Measurements from ENCODE around the gene TSSC4. TPM values are rescaled to one million over a fixed set of nuclear protein-coding genes. Genes with fewer than 3 reads are reported as not detected.
"Not testable (repeated sequence)": the region's sequence is repeated elsewhere in the genome, so short reads cannot be mapped to it uniquely, and the experiment has no call there.

TSSC4 gene
- 51.6 and 55.3 TPM in 2 replicates for total RNA-seq

DNA sequence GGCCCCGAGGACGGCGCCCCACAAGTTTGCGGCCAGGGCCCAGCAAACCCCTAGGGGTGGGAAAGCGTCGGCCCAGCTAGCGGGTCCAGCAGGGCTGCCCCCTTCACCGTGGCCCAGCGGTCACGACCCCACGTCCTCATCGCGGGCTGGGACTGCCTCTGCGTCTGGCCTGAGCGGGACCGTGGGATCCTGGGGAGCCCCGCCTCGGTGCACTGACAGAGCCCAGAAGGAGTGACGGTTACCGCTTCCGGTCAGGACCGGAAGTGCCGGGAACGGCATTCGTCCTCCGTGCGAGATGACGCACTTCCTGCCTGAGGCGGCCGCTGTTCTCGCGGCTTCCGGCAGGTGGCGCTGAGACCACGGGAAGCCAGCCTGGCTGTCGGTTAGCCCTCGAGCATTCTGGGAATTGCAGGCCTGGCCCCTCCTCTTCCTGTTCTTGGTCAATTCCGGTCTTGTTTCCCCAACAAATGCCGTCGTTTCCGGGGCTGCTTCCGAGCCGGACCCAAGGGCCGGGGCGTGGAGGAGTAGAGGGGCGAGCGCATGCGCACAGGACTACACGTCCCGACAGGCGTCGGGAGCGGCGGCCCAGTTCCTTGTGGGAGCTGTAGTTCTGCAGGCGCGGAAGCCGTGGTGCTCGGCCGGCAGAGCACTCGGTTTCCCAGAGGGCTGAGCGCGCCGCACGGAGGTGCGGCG lies at the start of gene TSSC4:
Gene TSSC4, plus strand, starts transcription at position 682 of the 693 bp plus-strand sequence. CDS start 1,884 bp downstream, outside the sequence.
- intact Hi-C loops (cut with micrococcal nuclease): loop anchor here (1.0 to 5.0 kb wide), 17 partner anchors 19 to 1893 kb away; partner anchors contain the start of genes CD81, CDKN1C, CTSD and LSP1

DNA sequence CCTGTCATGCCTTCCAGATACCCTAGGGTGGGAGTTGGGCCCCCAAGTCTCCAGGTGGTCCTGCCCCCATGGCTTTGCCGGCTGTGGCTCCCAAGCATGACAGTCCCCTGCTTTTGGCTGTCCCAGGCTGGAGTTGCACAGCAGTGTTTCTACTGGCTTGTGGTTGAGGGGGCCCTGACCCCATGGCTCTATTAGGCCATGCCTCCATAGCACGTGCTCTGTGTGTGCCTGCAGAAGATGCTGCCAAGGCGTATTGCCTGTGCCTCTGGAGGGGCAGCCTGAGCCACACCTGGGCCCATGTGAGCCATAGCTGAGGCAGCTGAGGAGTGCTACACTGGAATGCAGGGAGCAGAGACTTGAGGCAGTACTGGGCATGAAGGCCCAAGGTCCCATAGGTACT lies 48.8 kb upstream of the TSSC4 start:
- intact Hi-C loops (cut with micrococcal nuclease): no loop called here

DNA sequence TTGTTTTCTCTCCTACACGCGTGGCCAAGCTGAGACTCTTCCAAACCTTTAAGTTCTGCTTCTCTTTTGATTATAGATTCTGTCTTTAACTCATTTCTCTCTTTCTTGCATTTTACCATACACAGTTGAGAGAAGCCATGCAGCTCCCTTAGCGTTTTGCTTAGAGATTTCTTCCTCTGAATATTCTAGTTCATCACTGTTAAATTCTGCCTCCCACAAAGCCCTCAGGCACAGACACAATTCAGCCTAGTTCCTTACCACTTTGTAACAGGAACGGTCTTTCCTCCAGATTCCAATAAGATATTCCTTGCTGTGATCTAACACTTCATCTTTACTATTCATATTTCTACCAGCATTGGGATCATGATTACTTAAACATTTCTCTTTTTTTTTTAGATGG lies 48.1 kb upstream of the TSSC4 start:
- intact Hi-C loops (cut with micrococcal nuclease): no loop called here

DNA sequence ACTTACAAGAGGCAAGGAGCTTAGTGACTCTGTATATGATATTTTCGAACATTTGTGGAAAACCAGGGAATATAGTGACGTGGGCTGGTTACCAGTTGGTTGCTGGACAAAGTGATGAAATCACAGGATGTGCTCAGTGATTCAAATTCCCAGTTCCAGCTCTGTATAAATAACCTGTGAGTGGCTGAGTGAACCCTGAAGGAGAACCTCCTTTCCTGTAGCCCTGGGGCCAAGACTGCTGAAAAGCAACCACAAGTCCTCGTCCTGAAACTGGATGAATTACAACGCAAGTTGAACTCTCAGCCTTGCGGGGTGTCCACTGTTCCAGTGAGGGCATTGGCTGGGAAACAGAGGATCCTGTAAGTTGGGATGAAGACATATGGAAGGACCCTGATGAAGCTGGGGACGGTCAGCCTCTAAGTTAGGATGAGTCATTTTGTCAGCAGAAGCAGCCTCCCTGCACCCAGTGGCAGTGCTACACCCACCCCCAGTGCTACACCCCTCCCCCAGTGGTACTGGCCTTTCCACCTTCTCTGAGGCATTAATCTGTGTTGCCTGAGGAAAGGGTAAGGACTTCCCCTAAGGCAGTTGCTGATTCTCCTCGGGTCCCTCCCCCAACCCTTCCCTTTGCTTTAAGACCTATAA lies 45.4 kb upstream of the TSSC4 start:
- intact Hi-C loops (cut with micrococcal nuclease): no loop called here

DNA sequence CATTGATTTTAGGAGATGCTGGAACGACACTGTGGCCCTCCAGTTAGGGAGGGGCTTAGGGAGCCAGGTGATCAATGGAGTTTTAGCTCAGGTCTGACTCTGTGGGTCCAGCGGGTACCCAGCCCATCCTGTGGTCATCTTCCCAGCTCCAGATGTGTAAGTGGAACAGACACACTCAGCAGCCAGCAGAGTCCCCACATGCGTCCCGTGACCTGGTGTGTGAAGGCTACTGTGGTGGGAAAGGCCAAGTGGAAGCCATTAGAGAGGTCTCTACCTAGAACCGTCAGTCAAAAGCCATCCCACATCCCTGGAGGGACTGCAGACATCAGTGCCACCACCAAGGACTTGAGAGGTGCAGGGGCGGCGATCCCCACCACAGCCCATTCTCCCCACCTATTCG lies 43.3 kb upstream of the TSSC4 start:
- intact Hi-C loops (cut with micrococcal nuclease): no loop called here

DNA sequence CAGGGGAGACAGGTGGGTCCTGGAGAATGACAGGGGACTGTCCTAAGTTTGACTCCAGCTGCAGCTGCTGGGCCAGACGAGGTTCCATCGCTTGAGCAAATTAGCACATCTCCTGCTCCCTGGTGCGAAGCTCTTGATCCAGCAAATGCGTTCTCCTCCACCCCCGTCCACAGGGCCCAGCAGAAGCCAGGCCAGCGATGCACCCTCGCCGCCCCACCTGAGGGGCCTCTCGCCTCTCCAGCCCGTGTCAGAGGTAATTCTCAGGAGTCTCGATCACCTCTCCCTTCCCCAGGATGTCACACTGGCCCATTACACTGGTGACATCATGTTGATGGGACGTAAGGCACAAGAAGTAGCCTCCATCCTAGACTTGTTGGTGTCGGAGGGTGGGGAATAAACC lies 42.9 kb upstream of the TSSC4 start:
- intact Hi-C loops (cut with micrococcal nuclease): not testable (repeated sequence)

DNA sequence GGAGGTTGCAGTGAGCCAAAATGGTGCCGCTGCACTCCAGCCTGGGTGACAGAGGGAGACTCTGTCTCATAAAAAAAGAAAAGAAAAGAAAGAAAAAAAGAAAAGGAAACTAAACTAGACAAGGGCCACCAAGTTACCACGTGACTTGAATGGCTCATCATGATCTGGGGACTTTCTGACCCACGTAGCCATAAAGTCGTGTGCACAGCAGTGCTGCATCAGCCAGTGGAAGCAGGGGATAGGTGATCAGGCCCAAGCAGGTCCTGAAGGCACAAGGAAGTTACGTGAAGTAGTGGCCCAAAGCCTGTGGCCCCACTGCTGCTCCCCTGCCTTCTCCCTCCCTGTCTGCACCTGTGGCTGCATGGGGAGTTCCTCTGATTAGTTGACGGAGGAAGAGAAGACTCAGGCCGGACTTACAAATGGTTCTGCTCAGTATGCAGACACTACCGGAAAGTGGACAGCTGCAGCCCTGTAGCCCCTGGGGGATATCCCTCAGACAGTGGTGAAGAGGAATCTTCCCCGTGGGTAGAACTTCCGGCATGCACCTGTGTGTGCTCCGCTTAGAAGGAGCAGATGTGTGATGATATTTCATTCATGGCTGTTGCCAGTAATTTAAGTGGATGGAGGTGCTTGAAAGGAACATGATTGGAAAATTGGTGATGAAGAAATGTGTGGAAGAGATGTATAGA lies 41.7 kb upstream of the TSSC4 start:
- intact Hi-C loops (cut with micrococcal nuclease): no loop called here

GRCh38 chr11:2359557-2359956 lies 41.0 kb upstream of the TSSC4 start:
- intact Hi-C loops (cut with micrococcal nuclease): no loop called here

DNA sequence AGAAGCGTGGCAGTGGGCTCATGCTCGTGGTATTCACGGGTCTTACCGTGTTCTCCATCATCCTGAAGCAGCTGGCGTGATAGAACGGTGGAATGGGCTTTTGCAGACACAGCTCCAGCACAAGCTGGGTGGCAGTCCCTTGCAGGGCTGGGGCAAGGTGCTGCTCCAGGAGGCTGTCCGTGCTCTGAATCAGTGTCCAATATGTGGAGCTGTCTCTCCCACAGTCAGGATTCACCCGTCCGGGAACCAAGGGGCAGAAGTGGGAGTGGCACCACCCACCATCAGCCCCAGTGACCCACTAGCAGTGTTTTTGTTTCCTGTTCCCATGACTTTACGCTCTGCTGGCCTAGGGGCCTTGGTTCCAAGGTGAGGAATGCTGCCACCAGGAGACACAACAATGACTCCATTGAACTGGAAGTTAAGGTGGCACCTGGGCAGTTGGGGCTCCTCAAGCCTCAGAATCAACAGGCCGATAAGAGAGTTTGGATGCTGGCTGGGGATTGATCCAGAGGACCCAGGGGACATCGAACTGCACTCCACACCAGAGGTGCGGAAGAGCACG lies 40.4 kb upstream of the TSSC4 start:
- intact Hi-C loops (cut with micrococcal nuclease): no loop called here

DNA sequence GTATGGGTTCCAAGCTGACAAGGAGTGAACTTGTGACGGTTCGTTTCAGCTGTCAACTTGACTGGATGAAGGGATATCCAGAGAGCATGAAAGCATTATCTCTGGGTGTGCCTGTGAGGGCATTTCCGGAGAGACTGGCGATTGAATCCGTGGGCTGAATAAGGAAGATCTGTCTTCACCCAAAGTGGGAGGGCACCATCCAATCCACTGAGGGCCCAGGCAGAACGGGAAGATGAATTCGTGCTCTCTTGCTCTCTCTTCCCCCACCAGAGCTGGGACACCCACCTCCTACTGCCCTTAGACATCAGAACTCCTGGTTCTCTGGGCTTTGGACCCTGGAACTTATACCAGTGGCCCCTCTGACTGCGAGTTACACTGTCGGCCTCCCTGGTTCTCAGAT lies 39.0 kb upstream of the TSSC4 start:
- intact Hi-C loops (cut with micrococcal nuclease): no loop called here

- intact Hi-C loops (cut with micrococcal nuclease): no loop called here
Measured at GRCh38 chr11:2362414-2362813, 38.1 kb upstream of the TSSC4 start.

DNA sequence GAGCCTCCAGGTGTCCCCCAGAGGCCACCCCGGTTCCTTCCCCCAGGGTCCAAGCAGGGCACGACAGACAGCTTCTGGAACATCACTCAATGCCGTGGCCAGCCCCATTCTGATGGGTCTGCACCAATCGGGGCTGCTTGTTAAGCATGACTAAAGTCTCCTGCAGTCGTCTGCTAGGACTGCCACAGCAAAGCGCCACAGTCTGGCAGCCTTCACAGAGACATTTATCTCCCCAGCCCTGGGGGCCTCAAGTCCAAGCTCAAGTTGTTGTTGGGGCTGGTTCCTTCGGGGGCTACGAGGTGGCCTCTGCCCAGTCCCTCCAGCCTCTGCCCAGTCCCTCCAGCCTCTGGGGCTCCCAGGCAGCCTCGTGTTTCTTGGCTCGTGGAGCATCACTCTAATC lies 37.4 kb upstream of the TSSC4 start:
- intact Hi-C loops (cut with micrococcal nuclease): no loop called here

- intact Hi-C loops (cut with micrococcal nuclease): no loop called here
Measured at GRCh38 chr11:2363577-2364370, 36.8 kb upstream of the TSSC4 start.

DNA sequence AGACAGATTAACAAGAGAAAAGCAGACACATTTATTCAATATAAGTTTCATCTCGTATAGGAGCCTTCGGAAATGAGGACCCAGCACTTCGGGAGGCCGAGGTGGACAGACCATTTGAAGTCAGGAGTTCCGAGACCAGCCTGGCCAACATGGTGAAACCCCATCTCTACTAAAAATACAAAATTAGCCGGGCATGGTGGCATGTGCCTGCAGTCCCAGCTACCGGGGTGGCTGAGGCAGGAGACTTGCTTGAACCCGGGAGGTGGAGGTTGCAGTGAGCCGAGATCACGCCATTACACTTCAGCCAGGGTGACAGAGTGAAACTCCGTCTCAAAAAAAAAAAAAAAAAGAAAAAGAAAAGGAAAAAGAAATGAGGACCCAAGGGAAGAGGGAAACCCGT lies 36.2 kb upstream of the TSSC4 start:
- intact Hi-C loops (cut with micrococcal nuclease): not testable (repeated sequence)

DNA sequence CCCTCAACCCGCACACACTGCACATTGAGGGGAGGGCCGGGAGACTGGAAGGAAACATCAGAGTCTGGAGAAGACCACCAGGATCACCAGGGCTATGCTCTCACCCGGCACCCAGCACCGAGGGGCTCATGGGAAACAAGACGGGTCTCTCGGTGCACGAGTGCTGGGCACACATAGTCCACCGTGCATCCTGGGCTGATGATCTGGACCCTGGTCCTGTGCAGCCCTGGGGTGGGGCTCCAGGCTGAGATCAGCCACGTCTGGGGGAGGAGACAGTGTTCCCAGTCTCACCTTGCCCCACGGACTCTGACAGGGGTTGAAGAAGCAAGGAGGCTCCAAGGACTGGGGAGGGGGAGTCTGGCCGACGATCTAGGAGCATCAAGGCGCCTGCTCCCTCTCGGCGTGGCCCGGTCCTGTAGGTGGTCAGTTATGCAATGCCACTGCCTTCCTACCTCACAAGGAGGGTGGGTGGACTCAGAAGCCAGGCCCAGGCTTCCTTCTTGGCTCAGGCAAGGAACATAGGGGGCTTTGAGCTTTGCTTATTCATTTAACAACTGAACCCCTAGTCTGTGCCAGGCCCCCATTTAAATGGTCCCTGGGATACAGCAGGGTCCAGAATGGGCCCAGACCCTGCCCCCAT lies 34.9 kb upstream of the TSSC4 start:
- intact Hi-C loops (cut with micrococcal nuclease): no loop called here

DNA sequence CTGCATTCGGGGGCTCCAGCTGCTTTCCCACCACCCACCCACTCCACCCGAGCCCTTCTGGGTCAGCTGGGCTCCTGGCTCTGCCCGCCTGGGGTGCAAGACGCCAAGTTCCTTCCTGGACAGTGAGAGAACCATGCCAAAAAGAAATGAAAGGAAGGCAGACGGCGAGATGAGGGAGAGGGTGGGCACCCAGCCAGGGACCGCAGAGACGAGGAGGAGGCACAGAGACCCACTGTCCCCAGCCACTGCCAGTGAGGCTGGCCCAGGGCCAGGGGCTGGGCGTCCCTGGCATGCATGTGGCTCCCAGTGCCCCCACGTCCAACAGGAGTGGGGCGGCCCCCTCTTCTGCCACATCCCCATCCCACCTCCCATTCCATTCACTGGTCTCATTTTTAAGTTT lies 34.3 kb upstream of the TSSC4 start:
- intact Hi-C loops (cut with micrococcal nuclease): no loop called here

DNA sequence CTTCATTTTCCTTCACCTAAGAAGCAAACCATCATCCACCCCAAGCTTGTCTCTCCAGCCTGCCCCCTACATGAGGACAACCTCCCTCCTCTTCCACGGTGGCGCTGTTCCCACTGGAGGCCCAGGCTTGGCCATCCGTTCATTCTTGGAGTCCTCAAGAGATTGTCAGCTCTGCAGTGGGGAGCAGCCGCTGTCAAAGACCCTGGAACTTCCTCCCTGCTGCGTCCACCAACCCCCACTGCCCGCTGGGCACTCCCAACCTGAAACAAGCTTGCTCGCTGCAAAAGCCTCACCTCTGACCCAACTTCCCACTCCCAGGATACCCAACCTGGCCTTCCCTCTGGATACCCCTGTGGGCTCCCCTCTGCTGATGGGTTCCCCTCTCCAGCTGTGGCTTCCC lies 33.8 kb upstream of the TSSC4 start:
- intact Hi-C loops (cut with micrococcal nuclease): no loop called here

DNA sequence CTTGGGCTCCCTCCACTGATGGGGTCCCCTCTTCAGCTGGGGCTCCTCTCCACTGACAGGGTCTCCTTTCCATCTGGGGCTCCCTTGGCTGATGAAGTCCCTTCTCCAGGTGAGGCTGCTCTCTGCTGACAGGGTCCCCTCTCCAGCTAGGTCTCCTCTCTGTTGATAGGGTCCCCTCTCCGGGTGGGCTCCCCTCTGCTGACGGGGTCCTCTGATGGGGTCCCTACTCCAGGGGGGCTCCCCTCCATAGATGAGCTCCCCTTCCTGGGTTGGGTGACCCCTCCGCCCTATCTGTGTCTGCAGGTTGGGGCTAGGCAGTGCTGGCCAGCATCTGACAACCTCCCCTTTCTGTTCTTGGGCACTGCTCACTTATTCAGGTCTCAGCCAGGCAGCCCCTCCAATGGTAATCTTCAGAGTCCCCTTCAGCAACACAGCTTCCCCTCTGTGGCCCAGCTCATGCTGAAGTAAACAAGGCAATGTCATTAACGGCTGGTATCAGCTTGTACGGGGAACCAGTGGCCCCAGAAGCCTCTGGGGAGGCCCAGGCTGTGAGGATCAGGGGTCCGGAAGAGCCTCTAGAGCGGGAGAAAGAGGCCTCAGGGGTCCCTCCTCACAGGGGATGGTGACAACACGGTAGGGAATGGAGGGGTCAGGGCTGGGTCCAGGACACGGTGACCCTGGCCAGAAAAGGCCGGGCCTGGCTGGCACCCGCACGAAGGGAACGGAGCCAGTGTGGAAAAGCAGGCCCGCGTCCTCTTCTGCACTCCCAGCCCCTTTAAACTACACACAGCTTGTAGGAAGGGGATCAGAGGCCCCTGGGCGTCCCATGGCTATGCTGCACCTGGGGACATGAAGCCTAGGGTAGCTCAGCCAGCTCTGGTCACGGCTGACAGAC lies 33.0 kb upstream of the TSSC4 start:
- intact Hi-C loops (cut with micrococcal nuclease): no loop called here

DNA sequence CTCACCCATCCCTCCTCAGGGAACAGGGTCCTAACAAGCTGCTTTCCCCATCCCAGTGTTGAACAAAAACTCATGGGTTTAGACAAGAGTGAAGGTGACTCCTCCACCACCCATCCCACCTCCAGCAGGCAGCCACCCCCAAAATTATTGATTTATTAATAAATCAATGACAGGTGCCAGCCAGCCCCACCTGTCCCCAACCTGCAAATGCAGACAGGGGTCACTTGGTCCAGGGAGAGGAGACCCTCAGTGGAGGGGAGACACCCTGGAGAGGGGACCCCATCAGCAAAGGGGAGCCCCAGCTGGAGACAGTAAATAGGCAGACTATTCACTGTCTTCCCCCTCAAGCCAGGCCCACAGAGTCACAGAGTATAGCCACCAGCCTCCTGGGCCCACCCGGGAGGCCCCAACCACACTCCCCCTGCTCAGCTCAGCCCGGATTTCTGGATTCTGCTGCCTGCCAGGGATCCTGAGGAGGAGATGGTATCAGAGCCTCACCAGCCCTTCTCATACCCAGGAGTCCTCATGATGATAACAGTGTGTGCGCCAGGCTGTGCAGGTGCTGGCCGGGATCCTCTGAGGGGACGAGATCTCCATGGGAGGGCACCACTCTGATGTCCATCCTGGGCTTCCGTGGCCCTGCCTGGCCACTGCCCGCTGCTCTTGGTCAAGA lies 32.2 kb upstream of the TSSC4 start:
- intact Hi-C loops (cut with micrococcal nuclease): no loop called here

Measured in T-helper 1 cell treated with Interleukin-12 subunit alpha and Interleukin-12 subunit beta and Interleukin-4 antibody, amounts not matched to agents 30 ng/mL and 1 ng/mL, for 36 hours (primary cell).